Peyer's patch (tissue), 4 donors: ENCODE data around the gene MAP7D3. TPM values are rescaled to one million over a fixed set of nuclear protein-coding genes. Genes with fewer than 3 reads are reported as not detected.
A peak's percentile ranks its signal among the peaks of the same experiment; 100 is the strongest.

Experiments
- DNase-seq, 3 donors: peaks; one replicate each; pipeline ENCODE4 v3.0.0-alpha.2; 2017 to 2019
- H3K27ac ChIP-seq, 4 donors: fragments of 200-600 bp; sonication (generic); one replicate each; pipeline ENCODE4 v1.5.1; 2016 to 2019
- H3K27me3 ChIP-seq, 2 donors: fragments of 200-600 bp; sonication (generic); one replicate each; pipeline ENCODE4 v1.5.1; 2019
- H3K36me3 ChIP-seq, 3 donors: fragments of 200-600 bp; sonication (generic); one replicate each; pipeline ENCODE4 v1.5.1; 2016 to 2019
- H3K4me1 ChIP-seq, 4 donors: fragments of 200-600 bp; sonication (generic); one replicate each; pipeline ENCODE4 v1.5.1; 2016 to 2019
- H3K4me3 ChIP-seq, 4 donors: fragments of 200-600 bp; sonication (generic); 1 replicate in 3 of 4; 2 replicates in 1 of 4; pipeline ENCODE4 v1.5.1; 2016 to 2019; ENCODE audit warnings: mild to moderate bottlenecking in 1 of 4
- H3K9me3 ChIP-seq, 4 donors: fragments of 200-600 bp; sonication (generic); one replicate each; pipeline ENCODE4 v1.5.1; 2016 to 2019; ENCODE audit warnings: mild to moderate bottlenecking in 1 of 4
- CTCF ChIP-seq, 6 experiments: fragments of 450-650 bp in 4 of 6; fragments of 200-600 bp in 2 of 6; sonication (generic) in 1 of 6; IDR thresholded peaks; one replicate each; pipeline ENCODE4 v1.5.1; 2017 to 2019; ENCODE audit warnings: antibody characterized with exemption in 6 of 6, mild to moderate bottlenecking in 3 of 6, moderate library complexity in 1 of 6
- POLR2A ChIP-seq, 2 donors: fragments of 450-650 bp; IDR thresholded peaks; one replicate each; pipeline ENCODE4 v1.5.1; 2017; ENCODE audit warnings: antibody characterized with exemption in 2 of 2, mild to moderate bottlenecking in 2 of 2, moderate library complexity in 2 of 2
- total RNA-seq, 4 donors: library from RNA; depleted of rRNA; stranded (reverse); fragments of >200 nt; gene quantifications; one replicate each; pipeline ENCODE4 v1.1.0, GENCODE V29; 2016

Gene MAP7D3
- total RNA-seq, 4 donors from 2014 or later = 1.6 to 18.2 (median 4.7) TPM

- DNase-seq = no peak
- Histone ChIP-seq H3K9me3 (no peaks in the 10 kb centered on the region), H3K27me3 (no peaks in the 10 kb centered on the region), H3K36me3 (no peaks in the 10 kb centered on the region), H3K4me3 (no peak overlapping the region), H3K27ac (peak overlapping the region in 1 of 4 donors; percentile 48), H3K4me1 (peaks cover 0 to 6% (median 0%) of the 10 kb centered on the region in 4 donors)
- no peak for TF ChIP-seq POLR2A (IDR thresholded peaks at IDR 0.05)
- no peak for TF ChIP-seq CTCF (IDR thresholded peaks at IDR 0.05)
Measured at GRCh38 chrX:136185401-136186022, 65.7 kb downstream of the MAP7D3 start.

GRCh38 chrX:136183917-136184316, 67.3 kb downstream of the MAP7D3 start:
- H3K4me1 ChIP-seq = peaks cover 0 to 6% (median 0%) of the 10 kb centered on the region in 4 donors
- no peak overlapping the region for H3K4me3 ChIP-seq
- H3K36me3 ChIP-seq = no peaks in the 10 kb centered on the region
- H3K9me3 ChIP-seq = no peaks in the 10 kb centered on the region
- no peaks in the 10 kb centered on the region for H3K27me3 ChIP-seq
- TF ChIP-seq CTCF (IDR thresholded peaks at IDR 0.05) = no peak
- TF ChIP-seq POLR2A (IDR thresholded peaks at IDR 0.05) = no peak
- DNase-seq = no peak
- peak overlapping the region in 1 of 4 donors; percentile 39 for H3K27ac ChIP-seq

- H3K36me3 ChIP-seq = no peaks in the 10 kb centered on the region
- no peaks in the 10 kb centered on the region for H3K27me3 ChIP-seq
- peak overlapping the region in 1 of 4 donors; percentile 58 for H3K27ac ChIP-seq
- DNase-seq = no peak
- H3K4me1 ChIP-seq = peaks cover 0 to 6% (median 0%) of the 10 kb centered on the region in 4 donors
- TF ChIP-seq CTCF (IDR thresholded peaks at IDR 0.05) (no peak), POLR2A (IDR thresholded peaks at IDR 0.05) (no peak)
- no peaks in the 10 kb centered on the region for H3K9me3 ChIP-seq
- H3K4me3 ChIP-seq = no peak overlapping the region
Measured at GRCh38 chrX:136183172-136183571, 68.0 kb downstream of the MAP7D3 start.

- no peak for DNase-seq
- no peaks in the 10 kb centered on the region for H3K27me3 ChIP-seq
- H3K4me1 ChIP-seq = peaks cover 0 to 6% (median 0%) of the 10 kb centered on the region in 4 donors
- H3K36me3 ChIP-seq = no peaks in the 10 kb centered on the region
- H3K9me3 ChIP-seq = no peaks in the 10 kb centered on the region
- peak overlapping the region in 1 of 4 donors; percentile 58 for H3K27ac ChIP-seq
- TF ChIP-seq POLR2A (IDR thresholded peaks at IDR 0.05) (no peak), CTCF (IDR thresholded peaks at IDR 0.05) (no peak)
- no peak overlapping the region for H3K4me3 ChIP-seq
Measured at GRCh38 chrX:136182414-136182813, 68.8 kb downstream of the MAP7D3 start.

GRCh38 chrX:136179133-136179532, 72.1 kb downstream of the MAP7D3 start:
- no peak overlapping the region for H3K4me3 ChIP-seq
- peak overlapping the region in 2 of 4 donors; percentile 8 to 80 for H3K27ac ChIP-seq
- DNase-seq = no peak
- H3K36me3 ChIP-seq = no peaks in the 10 kb centered on the region
- no peaks in the 10 kb centered on the region for H3K27me3 ChIP-seq
- peaks cover 0 to 6% (median 0%) of the 10 kb centered on the region in 4 donors for H3K4me1 ChIP-seq
- no peak for TF ChIP-seq POLR2A (IDR thresholded peaks at IDR 0.05)
- no peak for TF ChIP-seq CTCF (IDR thresholded peaks at IDR 0.05)
- H3K9me3 ChIP-seq = no peaks in the 10 kb centered on the region
